ENCODE results near the gene C5orf15.

Gene C5orf15

GRCh38 chr5:133918731-133919130, 49.7 kb downstream of the C5orf15 start:
- DNase-seq, result no peak

- DNase-seq, result no peak
Observed at GRCh38 chr5:133918316-133918715, 50.1 kb downstream of the C5orf15 start.

- no peak for DNase-seq
Observed at GRCh38 chr5:133917785-133918184, 50.6 kb downstream of the C5orf15 start.

GRCh38 chr5:133916914-133917313, 51.5 kb downstream of the C5orf15 start:
- no peak for DNase-seq

- no peak for DNase-seq
Observed at GRCh38 chr5:133916479-133916878, 51.9 kb downstream of the C5orf15 start.

DNA sequence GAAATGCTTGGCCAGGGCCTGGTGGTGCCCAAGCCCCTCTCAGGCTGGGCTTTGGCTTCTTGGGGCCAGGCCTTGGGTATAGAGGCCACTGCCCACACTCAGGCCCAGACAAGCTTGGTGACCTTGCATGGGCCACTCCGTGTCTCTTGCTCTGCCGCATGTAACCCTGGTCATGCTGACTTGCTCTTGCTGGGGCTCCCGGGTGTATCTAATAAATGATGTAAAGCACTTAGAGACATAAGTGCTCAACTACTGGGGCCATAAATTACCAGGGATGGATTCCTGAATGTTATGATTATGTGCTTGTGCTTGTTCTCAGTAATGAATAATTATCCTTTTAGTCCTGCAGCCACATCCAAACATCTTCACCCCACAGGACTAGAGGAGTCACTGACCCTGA, 54.0 kb downstream of the C5orf15 start:
- DNase-seq, result no peak

- no peak for DNase-seq
Observed at GRCh38 chr5:133913413-133914155, 54.8 kb downstream of the C5orf15 start.

DNA sequence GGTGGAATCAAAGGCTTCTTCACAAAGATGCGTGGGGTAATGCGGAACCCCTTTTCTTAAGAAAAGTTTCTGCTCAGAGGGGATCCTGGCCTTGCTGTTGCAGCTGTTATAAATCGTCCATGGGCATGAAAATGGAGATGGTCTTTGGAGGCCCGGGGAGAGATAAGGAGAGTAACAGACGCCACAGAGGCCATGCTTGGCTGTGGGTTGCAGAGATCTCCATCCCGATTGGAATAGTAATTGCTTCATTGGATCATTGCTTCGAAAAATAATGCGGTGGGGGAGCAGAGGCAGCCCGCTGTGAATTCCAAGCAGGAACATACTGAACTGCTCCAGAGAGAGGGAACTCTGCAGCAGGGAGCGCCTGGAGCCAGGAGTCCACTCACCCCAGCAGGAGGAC, 55.5 kb downstream of the C5orf15 start:
- no peak for DNase-seq

DNA sequence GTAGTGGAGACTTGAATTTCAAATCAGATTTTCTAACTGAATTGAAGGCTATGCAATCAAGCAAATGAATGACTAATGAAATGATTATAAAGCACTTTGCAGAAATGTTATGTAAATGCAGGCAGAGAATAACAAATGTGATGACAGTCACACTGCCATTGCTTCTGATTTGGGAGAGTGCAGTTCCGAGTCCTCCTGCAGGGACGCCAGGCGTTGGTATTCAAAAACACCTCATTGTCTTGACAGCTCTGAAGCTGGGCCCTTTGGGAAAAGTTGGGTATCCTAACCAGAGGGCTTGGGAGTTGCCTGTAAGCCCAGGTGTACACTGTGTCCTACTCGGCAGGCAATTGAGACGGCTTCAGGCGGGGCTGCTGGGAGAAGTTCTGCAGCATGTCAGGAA, 57.9 kb downstream of the C5orf15 start:
- DNase-seq, result no peak

DNA sequence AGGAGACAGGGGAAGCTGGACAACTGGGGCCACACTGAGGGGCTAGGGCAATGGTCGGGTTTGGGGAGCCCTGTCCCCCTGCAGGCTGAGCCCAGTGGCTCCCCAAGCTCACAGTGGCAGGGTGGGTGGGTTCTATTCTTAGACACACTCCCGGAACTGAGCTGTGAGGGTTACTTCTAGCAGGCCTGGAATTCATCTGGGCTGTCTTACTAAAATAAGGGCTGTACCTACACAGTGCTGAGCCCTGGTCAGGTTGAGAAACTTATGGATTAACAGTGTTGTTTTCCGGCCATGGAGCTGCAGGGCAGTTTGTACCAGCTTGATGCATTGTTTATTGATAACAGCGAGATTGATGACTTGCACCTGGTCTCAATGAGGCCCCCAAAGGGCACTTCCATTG, 58.8 kb downstream of the C5orf15 start:
- no peak for DNase-seq

DNA sequence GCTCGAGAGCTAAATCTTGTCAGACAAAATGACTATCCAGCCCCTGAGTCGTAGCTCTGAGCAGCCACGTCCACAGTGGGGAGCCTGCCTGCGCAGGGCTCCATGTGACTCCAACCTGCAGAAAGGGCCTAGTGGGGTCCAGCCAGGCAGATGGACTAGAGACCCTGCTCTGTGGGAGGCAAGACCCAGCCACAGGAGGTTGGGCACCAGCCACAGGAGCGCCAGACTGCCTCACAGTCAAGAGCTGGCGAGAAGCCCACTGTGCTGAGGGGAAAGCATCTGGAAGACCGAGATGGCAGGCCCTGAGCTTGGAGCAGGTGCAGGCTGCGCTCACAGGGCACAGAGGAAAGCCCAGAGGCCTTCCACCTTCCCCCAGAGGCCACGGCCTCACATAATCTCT, 61.4 kb downstream of the C5orf15 start:
- no peak for DNase-seq

GRCh38 chr5:133906303-133906702, 62.1 kb downstream of the C5orf15 start:
- DNase-seq, result no peak

Measured in CD4-positive, alpha-beta T cell treated with Interleukin-10 for 1 hour (primary cell).